Neural crest cell (in vitro differentiated cells): ENCODE measurements around the gene IL17F. TPM values are rescaled to one million over a fixed set of nuclear protein-coding genes. Genes with fewer than 3 reads are reported as not detected.

Source experiments
- DNase-seq: peaks from one replicate; pipeline ENCODE4 v3.0.0; 2021; ENCODE audit warnings: low read depth, mixed read lengths, low spot score
- H3K27ac Mint-ChIP-seq: one replicate; pipeline ENCODE4 v1.8.0; 2021; ENCODE audit warnings: mild to moderate bottlenecking, mixed read lengths; ENCODE audit not compliant: unreplicated experiment
- H3K27me3 Mint-ChIP-seq: 2 replicates; pipeline ENCODE4 v1.8.0; 2021; ENCODE audit warnings: low read depth, mild to moderate bottlenecking, mixed read lengths
- H3K36me3 Mint-ChIP-seq: 2 replicates; pipeline ENCODE4 v1.8.0; 2021; ENCODE audit warnings: low read depth, mild to moderate bottlenecking, mixed read lengths
- H3K4me1 Mint-ChIP-seq: 2 replicates; pipeline ENCODE4 v1.8.0; 2021; ENCODE audit warnings: mixed read lengths
- H3K4me3 Mint-ChIP-seq: one replicate; pipeline ENCODE4 v1.8.0; 2021; ENCODE audit warnings: mild to moderate bottlenecking, mixed read lengths
- H3K9me3 Mint-ChIP-seq: 2 replicates; pipeline ENCODE4 v1.8.0; 2021; ENCODE audit warnings: mixed read lengths
- CTCF ChIP-seq: fragments of 200-600 bp; sonication (generic); conservative IDR thresholded peaks from 2 replicates; pipeline ENCODE4 v1.5.0; 2021; ENCODE audit warnings: antibody characterized with exemption, mild to moderate bottlenecking
- total RNA-seq: library from RNA; stranded (reverse); gene quantifications from 2 replicates; pipeline ENCODE4 v1.2.1, GENCODE V29; 2021

Gene IL17F
- total RNA-seq, 1 donor from 2014 or later, result not detected

DNA sequence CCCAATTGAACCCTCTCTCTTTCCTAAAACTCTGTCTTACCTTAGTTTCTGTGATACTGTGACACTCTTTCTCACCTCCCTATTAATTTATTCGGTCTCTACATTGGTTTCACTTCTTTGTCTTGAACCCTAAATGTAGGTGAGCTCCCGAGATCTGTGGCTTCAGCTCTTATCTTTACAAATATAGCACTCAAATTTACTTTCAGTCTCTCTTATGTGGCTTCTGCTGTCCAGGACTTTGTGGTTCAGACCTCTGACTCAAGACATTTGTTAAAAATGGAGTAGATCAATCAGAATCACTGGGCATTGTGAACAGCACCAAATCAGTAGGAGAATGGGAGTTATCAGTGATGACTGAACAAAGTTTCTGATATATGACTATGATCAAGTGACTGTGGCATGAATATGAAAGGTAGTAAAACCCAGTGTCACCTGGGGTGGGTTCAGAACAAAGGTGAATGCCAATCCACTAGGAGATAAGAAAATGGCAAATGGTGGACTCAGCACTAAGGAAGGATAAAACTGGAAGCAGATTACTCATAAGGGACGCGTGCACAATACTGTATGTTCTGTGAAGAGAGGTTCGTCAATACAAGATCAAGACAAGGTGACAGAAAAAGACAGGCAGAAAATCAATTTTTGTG lies 27.2 kb downstream of the IL17F start:
- no peak overlapping the region for H3K27ac Mint-ChIP-seq
- no peak for DNase-seq
- H3K4me3 Mint-ChIP-seq, result no peak overlapping the region
- H3K9me3 Mint-ChIP-seq, result no peaks in the 10 kb centered on the region
- TF ChIP-seq CTCF, result no peak
- no peaks in the 10 kb centered on the region for H3K4me1 Mint-ChIP-seq
- H3K36me3 Mint-ChIP-seq, result no peaks in the 10 kb centered on the region
- H3K27me3 Mint-ChIP-seq, result peaks cover 2% of the 10 kb centered on the region

DNA sequence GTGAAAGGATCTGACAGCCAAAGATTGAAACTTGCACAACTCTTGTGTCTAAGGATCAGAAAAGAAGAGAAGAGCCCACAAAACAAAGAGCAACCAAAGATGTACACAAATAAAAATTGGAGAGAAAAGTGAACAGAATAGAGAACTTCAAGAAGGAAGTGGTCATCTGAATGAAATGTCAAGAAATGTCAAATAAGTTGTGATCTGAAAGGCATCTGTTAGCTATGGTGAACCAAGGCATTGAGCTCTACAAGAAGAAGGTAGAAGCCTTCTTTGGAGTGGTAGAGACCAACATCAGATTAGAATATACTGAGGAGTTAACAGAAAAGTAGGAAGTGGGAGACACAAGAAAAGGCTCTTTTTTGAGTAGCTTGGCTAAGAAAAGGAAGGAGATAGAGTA lies 28.5 kb downstream of the IL17F start:
- Mint-ChIP-seq H3K4me3 (no peak overlapping the region), H3K27ac (no peak overlapping the region), H3K27me3 (no peaks in the 10 kb centered on the region), H3K9me3 (no peaks in the 10 kb centered on the region), H3K36me3 (no peaks in the 10 kb centered on the region), H3K4me1 (no peaks in the 10 kb centered on the region)
- no peak for TF ChIP-seq CTCF
- DNase-seq, result no peak

DNA sequence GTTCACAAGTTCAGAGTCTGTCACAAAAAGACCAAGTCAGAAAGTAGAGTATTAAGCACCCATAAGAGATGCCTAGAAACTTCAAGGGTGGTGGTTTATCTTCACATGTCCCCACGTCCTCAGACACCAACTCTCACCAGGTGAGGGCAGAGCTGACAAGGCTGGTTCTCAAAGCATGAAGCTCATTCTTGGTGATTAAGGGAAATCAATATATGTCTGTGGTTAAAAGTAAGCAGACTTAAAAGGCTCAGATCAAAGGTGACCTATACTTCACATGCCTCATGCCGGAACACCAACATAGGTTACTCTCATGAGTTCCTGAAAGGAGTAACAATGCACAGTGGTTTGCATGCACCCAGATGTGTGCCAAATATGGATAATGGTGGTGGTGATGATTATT lies 31.2 kb downstream of the IL17F start:
- no peak for TF ChIP-seq CTCF
- H3K4me1 Mint-ChIP-seq, result no peaks in the 10 kb centered on the region
- no peak overlapping the region for H3K27ac Mint-ChIP-seq
- H3K27me3 Mint-ChIP-seq, result peaks cover 2% of the 10 kb centered on the region
- DNase-seq, result no peak
- no peaks in the 10 kb centered on the region for H3K9me3 Mint-ChIP-seq
- no peak overlapping the region for H3K4me3 Mint-ChIP-seq
- H3K36me3 Mint-ChIP-seq, result no peaks in the 10 kb centered on the region

- DNase-seq, result no peak
- H3K4me1 Mint-ChIP-seq, result no peaks in the 10 kb centered on the region
- TF ChIP-seq CTCF, result no peak
Observed at GRCh38 chr6:52210227-52210626, 34.1 kb downstream of the IL17F start.

GRCh38 chr6:52209770-52210169 lies 34.5 kb downstream of the IL17F start:
- Mint-ChIP-seq H3K4me1 (no peaks in the 10 kb centered on the region), H3K36me3 (no peaks in the 10 kb centered on the region)

More at GRCh38 chr6:52210227-52210626, 34.1 kb downstream of the IL17F start:
- peaks cover 2% of the 10 kb centered on the region for H3K27me3 Mint-ChIP-seq
- H3K27ac Mint-ChIP-seq, result no peak overlapping the region
- no peaks in the 10 kb centered on the region for H3K36me3 Mint-ChIP-seq
- H3K4me3 Mint-ChIP-seq, result no peak overlapping the region
- no peaks in the 10 kb centered on the region for H3K9me3 Mint-ChIP-seq

More at GRCh38 chr6:52209770-52210169, 34.5 kb downstream of the IL17F start:
- H3K4me3 Mint-ChIP-seq, result no peak overlapping the region
- H3K9me3 Mint-ChIP-seq, result no peaks in the 10 kb centered on the region
- peaks cover 2% of the 10 kb centered on the region for H3K27me3 Mint-ChIP-seq
- no peak for TF ChIP-seq CTCF
- no peak overlapping the region for H3K27ac Mint-ChIP-seq
- DNase-seq, result no peak
